ENCODE data around the gene FAM187B. TPM values are rescaled to one million over a fixed set of nuclear protein-coding genes. Genes with fewer than 3 reads are reported as not detected.

Gene FAM187B
- total and polyA plus RNA-seq, 4 donors: 0.17 TPM; not detected in 3

- TF ChIP-seq YY1 (IDR thresholded peaks at IDR 0.05) (no peak), SP1 (IDR thresholded peaks at IDR 0.05) (no peak), NR2F2 (IDR thresholded peaks at IDR 0.05) (no peak), HNF4A (conservative IDR thresholded peaks at IDR 0.05) (no peak), RXRA (IDR thresholded peaks at IDR 0.05) (no peak), FOXA2 (IDR thresholded peaks at IDR 0.05) (no peak), REST (IDR thresholded peaks at IDR 0.05) (no peak), TAF1 (conservative IDR thresholded peaks at IDR 0.05) (no peak), FOXA1 (IDR thresholded peaks at IDR 0.05) (no peak), EGR1 (IDR thresholded peaks at IDR 0.05; ENCODE audit: low read depth in 2 of 2) (no peak), MAX (IDR thresholded peaks at IDR 0.05) (no peak), JUND (IDR thresholded peaks at IDR 0.05) (no peak), ZBTB33 (IDR thresholded peaks at IDR 0.05) (no peak), HNF4G (IDR thresholded peaks at IDR 0.05) (no peak), ATF3 (IDR thresholded peaks at IDR 0.05) (no peak), CTCF (IDR thresholded peaks at IDR 0.05; ENCODE audit: low read depth, low read length, missing input control) (no peak)
- peaks cover 2 to 60% (median 40%) of the 10 kb centered on the region in 4 donors for H3K4me1 ChIP-seq (ENCODE audit: control insufficient read depth in 4 of 4, insufficient read depth in 4 of 4, low read length in 3 of 4)
- H3K27ac ChIP-seq (ENCODE audit: low read depth in 1 of 2, low read length in 2 of 2): no peak overlapping the region
- DNase-seq (ENCODE audit: low spot score): no peak
- peaks cover 3 to 15% (median 6%) of the 10 kb centered on the region in 4 donors for H3K36me3 ChIP-seq (ENCODE audit: control insufficient read depth in 4 of 4, insufficient read depth in 3 of 4, low read depth in 1 of 4, low read length in 3 of 4)
- no peaks in the 10 kb centered on the region for H3K27me3 ChIP-seq (ENCODE audit: control insufficient read depth in 4 of 4, insufficient read depth in 4 of 4, low read length in 3 of 4)
- no peak overlapping the region for H3K9ac ChIP-seq (ENCODE audit: low read depth in 1 of 2, low read length in 2 of 2)
- no peaks in the 10 kb centered on the region for H3K9me3 ChIP-seq (ENCODE audit: control insufficient read depth in 4 of 4, low read length in 3 of 4)
- WGBS: 92% methylated on average over 2 of the region's 2 CpGs
- H3K4me3 ChIP-seq (ENCODE audit: low read depth in 1 of 3, low read length in 3 of 3): no peak overlapping the region
Measured at GRCh38 chr19:35251456-35251855, 22.9 kb upstream of the FAM187B start.

All from liver (tissue), 9 donors.